WTC11 (cell line): ENCODE results near the gene CD101. TPM values are rescaled to one million over a fixed set of nuclear protein-coding genes. Genes with fewer than 3 reads are reported as not detected.

Source experiments
- ATAC-seq: fragments of 200-7000 bp; cut with Tn5 transposase; 2 replicates; pipeline ENCODE4 v1.10.0; 2021; ENCODE audit warnings: mild to moderate bottlenecking, moderate library complexity
- CTCF ChIA-PET: fragments of 300-600 bp; sonication (Branson Sonifier 250); formaldehyde crosslinking; loops from one replicate; lab custom pipeline; 2021; ENCODE audit warnings: antibody characterized with exemption; lab: Charles Lee
- POLR2A ChIA-PET: fragments of 350-600 bp; sonication (Branson Sonifier 250); formaldehyde crosslinking; loops from one replicate; lab custom pipeline; 2021; ENCODE audit warnings: antibody characterized with exemption; lab: Charles Lee
- DNase-seq: peaks from one replicate; pipeline ENCODE4 v3.0.0; 2021; ENCODE audit warnings: low spot score
- H3K27ac Mint-ChIP-seq: 2 replicates; pipeline ENCODE4 v1.8.0; 2021; ENCODE audit warnings: mixed read lengths
- H3K27me3 Mint-ChIP-seq: 2 replicates; pipeline ENCODE4 v1.8.0; 2021; ENCODE audit warnings: low read depth, mild to moderate bottlenecking, moderate library complexity, mixed read lengths
- H3K36me3 Mint-ChIP-seq: 2 replicates; pipeline ENCODE4 v1.8.0; 2021; ENCODE audit warnings: mixed read lengths
- H3K4me1 Mint-ChIP-seq: 2 replicates; pipeline ENCODE4 v1.8.0; 2022; ENCODE audit warnings: mixed read lengths
- H3K4me3 Mint-ChIP-seq: 2 replicates; pipeline ENCODE4 v1.8.0; 2021; ENCODE audit warnings: mild to moderate bottlenecking, moderate library complexity, mixed read lengths
- H3K9me3 Mint-ChIP-seq: 2 replicates; pipeline ENCODE4 v1.8.0; 2021; ENCODE audit warnings: mixed read lengths
- ATF1 ChIP-seq: sonication (generic); formaldehyde crosslinking; IDR thresholded peaks from 2 replicates; pipeline ENCODE4 v1.8.1; 2023; ENCODE audit warnings: mild to moderate bottlenecking, moderate library complexity, missing genetic modification reagents
- CBFB ChIP-seq: sonication (generic); formaldehyde crosslinking; IDR thresholded peaks from 2 replicates; pipeline ENCODE4 v1.8.1; 2022; ENCODE audit warnings: mild to moderate bottlenecking, low read depth, missing genetic modification reagents
- FOXK1 ChIP-seq: sonication (generic); formaldehyde crosslinking; IDR thresholded peaks from 2 replicates; pipeline ENCODE4 v1.8.0; 2022; ENCODE audit warnings: mild to moderate bottlenecking, moderate library complexity, missing genetic modification reagents
- GRHL2 ChIP-seq: fragments of 250-450 bp; sonication (Bioruptor Pico); IDR thresholded peaks from 2 replicates; pipeline ENCODE4 v1.8.0; 2022; ENCODE audit warnings: mild to moderate bottlenecking, moderate library complexity; ENCODE audit not compliant: insufficient replicate concordance, severe bottlenecking
- JAZF1 ChIP-seq: fragments of 250-450 bp; sonication (Bioruptor Pico); IDR thresholded peaks from 2 replicates; pipeline ENCODE4 v1.9.0; 2021; ENCODE audit warnings: moderate library complexity, mild to moderate bottlenecking, inconsistent platforms
- JUN ChIP-seq: sonication (generic); formaldehyde crosslinking; IDR thresholded peaks from 2 replicates; pipeline ENCODE4 v1.8.0; 2023; ENCODE audit warnings: mild to moderate bottlenecking, missing genetic modification reagents
- MYBL2 ChIP-seq: sonication (generic); formaldehyde crosslinking; IDR thresholded peaks from 2 replicates; pipeline ENCODE4 v1.8.1; 2023; ENCODE audit warnings: mild to moderate bottlenecking, moderate library complexity, missing genetic modification reagents
- NFATC4 ChIP-seq: fragments of 250-450 bp; sonication (Bioruptor Pico); IDR thresholded peaks from 2 replicates; pipeline ENCODE4 v1.9.0; 2021; ENCODE audit warnings: mild to moderate bottlenecking
- NFE2L1 ChIP-seq: sonication (generic); formaldehyde crosslinking; IDR thresholded peaks from 2 replicates; pipeline ENCODE4 v1.8.1; 2023; ENCODE audit warnings: missing genetic modification reagents
- NR2C2 ChIP-seq: sonication (generic); formaldehyde crosslinking; IDR thresholded peaks from 2 replicates; pipeline ENCODE4 v1.8.0; 2022; ENCODE audit warnings: mild to moderate bottlenecking, missing genetic modification reagents
- ZNF138 ChIP-seq: sonication (generic); formaldehyde crosslinking; conservative IDR thresholded peaks from 2 replicates; pipeline ENCODE4 v1.8.1; 2022; ENCODE audit warnings: mild to moderate bottlenecking, moderate library complexity, missing genetic modification reagents
- total RNA-seq: library from RNA; stranded (reverse); gene quantifications from 3 replicates; pipeline ENCODE4 v1.2.3, GENCODE V29; 2021
- TF ChIP-seq, protein P1 (sequence below): sonication (generic); formaldehyde crosslinking; IDR thresholded peaks from 2 replicates; pipeline ENCODE4 v1.8.0; 2023; ENCODE audit warnings: mild to moderate bottlenecking, missing genetic modification reagents
- TF ChIP-seq, protein P2 (sequence below): sonication (generic); formaldehyde crosslinking; conservative IDR thresholded peaks from 2 replicates; pipeline ENCODE4 v1.8.1; 2023; ENCODE audit warnings: mild to moderate bottlenecking, low read depth, missing genetic modification reagents, moderate library complexity
- TF ChIP-seq, protein P3 (sequence below): fragments of 200-600 bp; IDR thresholded peaks from 2 replicates; pipeline ENCODE4 v1.8.0; 2022; ENCODE audit warnings: antibody characterized with exemption
- TF ChIP-seq, protein P4 (sequence below): sonication (generic); formaldehyde crosslinking; conservative IDR thresholded peaks from 2 replicates; pipeline ENCODE4 v1.8.1; 2022; ENCODE audit warnings: mild to moderate bottlenecking, missing genetic modification reagents
- TF ChIP-seq, protein P5 (sequence below): sonication (generic); formaldehyde crosslinking; IDR thresholded peaks from 2 replicates; pipeline ENCODE4 v1.8.0; 2023; ENCODE audit warnings: missing genetic modification reagents, mild to moderate bottlenecking, borderline replicate concordance
- TF ChIP-seq, protein P6 (sequence below): fragments of 250-450 bp; sonication (Bioruptor Pico); IDR thresholded peaks from 2 replicates; pipeline ENCODE4 v1.9.0; 2021; ENCODE audit warnings: mild to moderate bottlenecking

CD101 gene
- total RNA-seq, 1 experiment from 2014 or later: 1.4 TPM

DNA sequence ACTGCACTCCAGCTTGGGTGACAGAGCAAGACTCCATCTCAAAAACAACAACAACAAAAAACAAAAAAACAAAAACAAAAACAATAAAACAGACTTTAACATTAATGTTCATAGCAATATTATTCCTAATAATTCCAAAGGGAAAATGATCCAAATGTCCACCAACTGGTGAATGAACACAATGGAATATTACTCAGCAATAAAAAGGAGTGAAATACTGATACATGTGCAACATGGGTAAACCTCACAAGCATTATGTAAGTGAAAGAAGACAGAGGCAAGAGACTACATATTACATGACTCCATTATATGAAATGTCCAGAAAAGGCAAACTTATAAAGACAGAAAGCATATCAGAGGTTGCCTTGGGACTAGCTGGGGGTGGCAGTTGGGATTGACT lies 52.5 kb downstream of the CD101 start:
- no peak for DNase-seq
- ChIA-PET POLR2A (no interaction called here), CTCF (no interaction called here)
- no peaks in the 10 kb centered on the region for H3K36me3 Mint-ChIP-seq
- H3K27me3 Mint-ChIP-seq: no peaks in the 10 kb centered on the region
- H3K4me1 Mint-ChIP-seq: peaks cover 12% of the 10 kb centered on the region
- ATAC-seq: no peak
- no peak overlapping the region for H3K27ac Mint-ChIP-seq
- H3K9me3 Mint-ChIP-seq: peaks cover 4% of the 10 kb centered on the region; the same call in 1 of the 2 replicates
- TF ChIP-seq, protein P1, sequence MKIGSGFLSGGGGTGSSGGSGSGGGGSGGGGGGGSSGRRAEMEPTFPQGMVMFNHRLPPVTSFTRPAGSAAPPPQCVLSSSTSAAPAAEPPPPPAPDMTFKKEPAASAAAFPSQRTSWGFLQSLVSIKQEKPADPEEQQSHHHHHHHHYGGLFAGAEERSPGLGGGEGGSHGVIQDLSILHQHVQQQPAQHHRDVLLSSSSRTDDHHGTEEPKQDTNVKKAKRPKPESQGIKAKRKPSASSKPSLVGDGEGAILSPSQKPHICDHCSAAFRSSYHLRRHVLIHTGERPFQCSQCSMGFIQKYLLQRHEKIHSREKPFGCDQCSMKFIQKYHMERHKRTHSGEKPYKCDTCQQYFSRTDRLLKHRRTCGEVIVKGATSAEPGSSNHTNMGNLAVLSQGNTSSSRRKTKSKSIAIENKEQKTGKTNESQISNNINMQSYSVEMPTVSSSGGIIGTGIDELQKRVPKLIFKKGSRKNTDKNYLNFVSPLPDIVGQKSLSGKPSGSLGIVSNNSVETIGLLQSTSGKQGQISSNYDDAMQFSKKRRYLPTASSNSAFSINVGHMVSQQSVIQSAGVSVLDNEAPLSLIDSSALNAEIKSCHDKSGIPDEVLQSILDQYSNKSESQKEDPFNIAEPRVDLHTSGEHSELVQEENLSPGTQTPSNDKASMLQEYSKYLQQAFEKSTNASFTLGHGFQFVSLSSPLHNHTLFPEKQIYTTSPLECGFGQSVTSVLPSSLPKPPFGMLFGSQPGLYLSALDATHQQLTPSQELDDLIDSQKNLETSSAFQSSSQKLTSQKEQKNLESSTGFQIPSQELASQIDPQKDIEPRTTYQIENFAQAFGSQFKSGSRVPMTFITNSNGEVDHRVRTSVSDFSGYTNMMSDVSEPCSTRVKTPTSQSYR (CRISPR knock-in tag): no peak
- TF ChIP-seq JAZF1: no peak
- TF ChIP-seq, protein P2, sequence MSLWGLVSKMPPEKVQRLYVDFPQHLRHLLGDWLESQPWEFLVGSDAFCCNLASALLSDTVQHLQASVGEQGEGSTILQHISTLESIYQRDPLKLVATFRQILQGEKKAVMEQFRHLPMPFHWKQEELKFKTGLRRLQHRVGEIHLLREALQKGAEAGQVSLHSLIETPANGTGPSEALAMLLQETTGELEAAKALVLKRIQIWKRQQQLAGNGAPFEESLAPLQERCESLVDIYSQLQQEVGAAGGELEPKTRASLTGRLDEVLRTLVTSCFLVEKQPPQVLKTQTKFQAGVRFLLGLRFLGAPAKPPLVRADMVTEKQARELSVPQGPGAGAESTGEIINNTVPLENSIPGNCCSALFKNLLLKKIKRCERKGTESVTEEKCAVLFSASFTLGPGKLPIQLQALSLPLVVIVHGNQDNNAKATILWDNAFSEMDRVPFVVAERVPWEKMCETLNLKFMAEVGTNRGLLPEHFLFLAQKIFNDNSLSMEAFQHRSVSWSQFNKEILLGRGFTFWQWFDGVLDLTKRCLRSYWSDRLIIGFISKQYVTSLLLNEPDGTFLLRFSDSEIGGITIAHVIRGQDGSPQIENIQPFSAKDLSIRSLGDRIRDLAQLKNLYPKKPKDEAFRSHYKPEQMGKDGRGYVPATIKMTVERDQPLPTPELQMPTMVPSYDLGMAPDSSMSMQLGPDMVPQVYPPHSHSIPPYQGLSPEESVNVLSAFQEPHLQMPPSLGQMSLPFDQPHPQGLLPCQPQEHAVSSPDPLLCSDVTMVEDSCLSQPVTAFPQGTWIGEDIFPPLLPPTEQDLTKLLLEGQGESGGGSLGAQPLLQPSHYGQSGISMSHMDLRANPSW (CRISPR knock-in tag): no peak
- TF ChIP-seq, protein P3, sequence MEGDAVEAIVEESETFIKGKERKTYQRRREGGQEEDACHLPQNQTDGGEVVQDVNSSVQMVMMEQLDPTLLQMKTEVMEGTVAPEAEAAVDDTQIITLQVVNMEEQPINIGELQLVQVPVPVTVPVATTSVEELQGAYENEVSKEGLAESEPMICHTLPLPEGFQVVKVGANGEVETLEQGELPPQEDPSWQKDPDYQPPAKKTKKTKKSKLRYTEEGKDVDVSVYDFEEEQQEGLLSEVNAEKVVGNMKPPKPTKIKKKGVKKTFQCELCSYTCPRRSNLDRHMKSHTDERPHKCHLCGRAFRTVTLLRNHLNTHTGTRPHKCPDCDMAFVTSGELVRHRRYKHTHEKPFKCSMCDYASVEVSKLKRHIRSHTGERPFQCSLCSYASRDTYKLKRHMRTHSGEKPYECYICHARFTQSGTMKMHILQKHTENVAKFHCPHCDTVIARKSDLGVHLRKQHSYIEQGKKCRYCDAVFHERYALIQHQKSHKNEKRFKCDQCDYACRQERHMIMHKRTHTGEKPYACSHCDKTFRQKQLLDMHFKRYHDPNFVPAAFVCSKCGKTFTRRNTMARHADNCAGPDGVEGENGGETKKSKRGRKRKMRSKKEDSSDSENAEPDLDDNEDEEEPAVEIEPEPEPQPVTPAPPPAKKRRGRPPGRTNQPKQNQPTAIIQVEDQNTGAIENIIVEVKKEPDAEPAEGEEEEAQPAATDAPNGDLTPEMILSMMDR: no peak
- no peak for TF ChIP-seq FOXK1
- no peak for TF ChIP-seq CBFB
- TF ChIP-seq NR2C2 (CRISPR knock-in tag): no peak
- no peak overlapping the region for H3K4me3 Mint-ChIP-seq

DNA sequence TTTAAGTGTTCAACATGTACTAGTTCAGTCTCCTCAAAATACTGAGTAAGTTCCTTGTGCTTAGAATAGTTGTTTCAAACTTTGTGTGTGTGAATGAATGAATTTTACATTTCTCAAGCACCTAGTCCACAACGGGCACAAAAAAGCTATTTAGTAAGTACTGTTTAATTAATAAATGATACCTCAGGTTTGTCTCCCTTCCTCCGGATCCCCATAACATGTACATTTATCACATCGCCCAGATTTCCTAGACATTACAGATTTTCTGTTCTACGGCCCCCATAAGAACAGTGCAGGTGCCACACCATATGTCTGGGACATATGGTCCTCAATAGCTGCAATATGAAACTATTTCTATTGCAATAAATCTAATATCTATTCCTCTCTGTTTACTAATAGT lies 57.2 kb downstream of the CD101 start:
- no peak for DNase-seq
- Mint-ChIP-seq H3K27ac (no peak overlapping the region), H3K36me3 (peaks cover 16% of the 10 kb centered on the region), H3K4me3 (no peak overlapping the region), H3K9me3 (peaks cover 4% of the 10 kb centered on the region; the same call in 1 of the 2 replicates), H3K27me3 (no peaks in the 10 kb centered on the region), H3K4me1 (peaks cover 18% of the 10 kb centered on the region)
- ChIA-PET CTCF (interaction anchor here (1.9 kb wide), 2 partner anchors 226 to 484 kb away, joined by 15 to 18 read pairs; no protein-coding TSS in a partner anchor), POLR2A (no interaction called here)
- TF ChIP-seq, protein P3: no peak
- no peak for TF ChIP-seq MYBL2 (CRISPR knock-in tag)
- no peak for TF ChIP-seq GRHL2 (CRISPR knock-in tag)
- no peak for TF ChIP-seq NFATC4 (CRISPR knock-in tag)
- no peak for TF ChIP-seq NFE2L1
- TF ChIP-seq, protein P4, sequence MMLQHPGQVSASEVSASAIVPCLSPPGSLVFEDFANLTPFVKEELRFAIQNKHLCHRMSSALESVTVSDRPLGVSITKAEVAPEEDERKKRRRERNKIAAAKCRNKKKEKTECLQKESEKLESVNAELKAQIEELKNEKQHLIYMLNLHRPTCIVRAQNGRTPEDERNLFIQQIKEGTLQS (CRISPR knock-in tag): no peak
- TF ChIP-seq ZNF138: no peak
- TF ChIP-seq ATF1 (CRISPR knock-in tag): no peak
- TF ChIP-seq, protein P5, sequence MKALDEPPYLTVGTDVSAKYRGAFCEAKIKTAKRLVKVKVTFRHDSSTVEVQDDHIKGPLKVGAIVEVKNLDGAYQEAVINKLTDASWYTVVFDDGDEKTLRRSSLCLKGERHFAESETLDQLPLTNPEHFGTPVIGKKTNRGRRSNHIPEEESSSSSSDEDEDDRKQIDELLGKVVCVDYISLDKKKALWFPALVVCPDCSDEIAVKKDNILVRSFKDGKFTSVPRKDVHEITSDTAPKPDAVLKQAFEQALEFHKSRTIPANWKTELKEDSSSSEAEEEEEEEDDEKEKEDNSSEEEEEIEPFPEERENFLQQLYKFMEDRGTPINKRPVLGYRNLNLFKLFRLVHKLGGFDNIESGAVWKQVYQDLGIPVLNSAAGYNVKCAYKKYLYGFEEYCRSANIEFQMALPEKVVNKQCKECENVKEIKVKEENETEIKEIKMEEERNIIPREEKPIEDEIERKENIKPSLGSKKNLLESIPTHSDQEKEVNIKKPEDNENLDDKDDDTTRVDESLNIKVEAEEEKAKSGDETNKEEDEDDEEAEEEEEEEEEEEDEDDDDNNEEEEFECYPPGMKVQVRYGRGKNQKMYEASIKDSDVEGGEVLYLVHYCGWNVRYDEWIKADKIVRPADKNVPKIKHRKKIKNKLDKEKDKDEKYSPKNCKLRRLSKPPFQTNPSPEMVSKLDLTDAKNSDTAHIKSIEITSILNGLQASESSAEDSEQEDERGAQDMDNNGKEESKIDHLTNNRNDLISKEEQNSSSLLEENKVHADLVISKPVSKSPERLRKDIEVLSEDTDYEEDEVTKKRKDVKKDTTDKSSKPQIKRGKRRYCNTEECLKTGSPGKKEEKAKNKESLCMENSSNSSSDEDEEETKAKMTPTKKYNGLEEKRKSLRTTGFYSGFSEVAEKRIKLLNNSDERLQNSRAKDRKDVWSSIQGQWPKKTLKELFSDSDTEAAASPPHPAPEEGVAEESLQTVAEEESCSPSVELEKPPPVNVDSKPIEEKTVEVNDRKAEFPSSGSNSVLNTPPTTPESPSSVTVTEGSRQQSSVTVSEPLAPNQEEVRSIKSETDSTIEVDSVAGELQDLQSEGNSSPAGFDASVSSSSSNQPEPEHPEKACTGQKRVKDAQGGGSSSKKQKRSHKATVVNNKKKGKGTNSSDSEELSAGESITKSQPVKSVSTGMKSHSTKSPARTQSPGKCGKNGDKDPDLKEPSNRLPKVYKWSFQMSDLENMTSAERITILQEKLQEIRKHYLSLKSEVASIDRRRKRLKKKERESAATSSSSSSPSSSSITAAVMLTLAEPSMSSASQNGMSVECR (CRISPR knock-in tag): no peak
- TF ChIP-seq JUN (CRISPR knock-in tag): no peak
- TF ChIP-seq, protein P6, sequence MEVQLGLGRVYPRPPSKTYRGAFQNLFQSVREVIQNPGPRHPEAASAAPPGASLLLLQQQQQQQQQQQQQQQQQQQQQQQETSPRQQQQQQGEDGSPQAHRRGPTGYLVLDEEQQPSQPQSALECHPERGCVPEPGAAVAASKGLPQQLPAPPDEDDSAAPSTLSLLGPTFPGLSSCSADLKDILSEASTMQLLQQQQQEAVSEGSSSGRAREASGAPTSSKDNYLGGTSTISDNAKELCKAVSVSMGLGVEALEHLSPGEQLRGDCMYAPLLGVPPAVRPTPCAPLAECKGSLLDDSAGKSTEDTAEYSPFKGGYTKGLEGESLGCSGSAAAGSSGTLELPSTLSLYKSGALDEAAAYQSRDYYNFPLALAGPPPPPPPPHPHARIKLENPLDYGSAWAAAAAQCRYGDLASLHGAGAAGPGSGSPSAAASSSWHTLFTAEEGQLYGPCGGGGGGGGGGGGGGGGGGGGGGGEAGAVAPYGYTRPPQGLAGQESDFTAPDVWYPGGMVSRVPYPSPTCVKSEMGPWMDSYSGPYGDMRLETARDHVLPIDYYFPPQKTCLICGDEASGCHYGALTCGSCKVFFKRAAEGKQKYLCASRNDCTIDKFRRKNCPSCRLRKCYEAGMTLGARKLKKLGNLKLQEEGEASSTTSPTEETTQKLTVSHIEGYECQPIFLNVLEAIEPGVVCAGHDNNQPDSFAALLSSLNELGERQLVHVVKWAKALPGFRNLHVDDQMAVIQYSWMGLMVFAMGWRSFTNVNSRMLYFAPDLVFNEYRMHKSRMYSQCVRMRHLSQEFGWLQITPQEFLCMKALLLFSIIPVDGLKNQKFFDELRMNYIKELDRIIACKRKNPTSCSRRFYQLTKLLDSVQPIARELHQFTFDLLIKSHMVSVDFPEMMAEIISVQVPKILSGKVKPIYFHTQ: no peak
- no peak for ATAC-seq
